Measurements from ENCODE around the gene TCERG1L. TPM values are rescaled to one million over a fixed set of nuclear protein-coding genes. Genes with fewer than 3 reads are reported as not detected.

Gene TCERG1L
- total RNA-seq, 2 donors from 2014 or later: not detected

DNA sequence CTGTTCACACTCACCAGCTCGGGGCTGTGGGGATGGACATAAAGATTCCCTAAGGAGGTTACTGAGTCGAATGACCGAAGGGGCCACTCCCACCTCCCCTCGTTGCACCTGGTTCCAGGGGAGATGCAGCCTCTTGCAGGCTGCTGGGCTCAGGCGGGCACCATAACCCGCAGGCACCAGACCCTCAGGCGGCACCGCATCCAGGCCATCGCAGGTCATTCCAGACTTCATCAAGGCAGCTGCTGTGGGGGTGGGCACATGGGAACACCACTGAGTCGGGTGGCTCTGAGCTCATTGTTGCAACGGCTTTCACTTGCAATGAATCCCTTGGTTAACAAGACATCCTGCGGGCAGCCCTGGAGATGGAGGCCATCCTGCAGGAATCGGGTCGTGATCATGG is 221.7 kb downstream of the TCERG1L start:
- DNase-seq (ENCODE audit: low spot score) (no peak), ATAC-seq (ENCODE audit: insufficient number of reproducible peaks, low FRiP score, low read depth) (no peak)
- no peak for TF ChIP-seq CTCF (IDR thresholded peaks at IDR 0.05)
- no peak overlapping the region for H3K27ac ChIP-seq
- H3K9me3 ChIP-seq: no peaks in the 10 kb centered on the region
- H3K4me3 ChIP-seq: no peak overlapping the region
- H3K27me3 ChIP-seq (replicated peaks; ENCODE audit: insufficient read depth): no peaks in the 10 kb centered on the region
- H3K36me3 ChIP-seq: no peaks in the 10 kb centered on the region
- no peaks in the 10 kb centered on the region for H3K4me1 ChIP-seq (ENCODE audit: control insufficient read depth in 1 of 2, low read depth in 2 of 2)

- Histone ChIP-seq H3K27ac (no peak overlapping the region), H3K4me3 (no peak overlapping the region), H3K9me3 (no peaks in the 10 kb centered on the region), H3K36me3 (no peaks in the 10 kb centered on the region), H3K27me3 (replicated peaks; ENCODE audit: insufficient read depth) (no peaks in the 10 kb centered on the region), H3K4me1 (ENCODE audit: control insufficient read depth in 1 of 2, low read depth in 2 of 2) (no peaks in the 10 kb centered on the region)
- DNase-seq (ENCODE audit: low spot score) (no peak), ATAC-seq (ENCODE audit: insufficient number of reproducible peaks, low FRiP score, low read depth) (no peak)
- TF ChIP-seq CTCF (IDR thresholded peaks at IDR 0.05): no peak
Measured at GRCh38 chr10:131089150-131089549, 222.4 kb downstream of the TCERG1L start.

DNA sequence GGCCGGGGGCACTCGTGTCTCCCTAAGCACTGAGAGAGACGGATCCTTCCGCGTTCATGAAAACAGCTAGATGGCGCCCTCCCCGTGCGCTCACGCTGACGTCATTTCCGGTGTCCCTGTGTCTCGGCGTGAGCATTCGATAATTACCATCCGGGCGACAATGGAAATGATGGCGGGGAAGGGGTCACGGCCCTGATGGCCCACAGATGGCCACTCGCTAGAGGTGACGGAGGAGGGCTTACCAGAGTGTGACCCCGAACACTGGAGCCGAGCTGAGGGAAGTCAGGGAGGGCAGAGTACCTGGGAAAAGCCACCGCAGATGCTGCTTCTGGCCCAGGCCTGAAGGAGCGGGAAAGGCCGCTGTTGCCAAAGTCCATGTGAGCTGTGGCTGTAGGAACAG is 222.9 kb downstream of the TCERG1L start:
- Histone ChIP-seq H3K4me3 (no peak overlapping the region), H3K27me3 (replicated peaks; ENCODE audit: insufficient read depth) (no peaks in the 10 kb centered on the region), H3K36me3 (no peaks in the 10 kb centered on the region), H3K27ac (no peak overlapping the region), H3K4me1 (ENCODE audit: control insufficient read depth in 1 of 2, low read depth in 2 of 2) (no peaks in the 10 kb centered on the region), H3K9me3 (no peaks in the 10 kb centered on the region)
- no peak for DNase-seq (ENCODE audit: low spot score)
- TF ChIP-seq CTCF (IDR thresholded peaks at IDR 0.05): no peak
- no peak for ATAC-seq (ENCODE audit: insufficient number of reproducible peaks, low FRiP score, low read depth)

DNA sequence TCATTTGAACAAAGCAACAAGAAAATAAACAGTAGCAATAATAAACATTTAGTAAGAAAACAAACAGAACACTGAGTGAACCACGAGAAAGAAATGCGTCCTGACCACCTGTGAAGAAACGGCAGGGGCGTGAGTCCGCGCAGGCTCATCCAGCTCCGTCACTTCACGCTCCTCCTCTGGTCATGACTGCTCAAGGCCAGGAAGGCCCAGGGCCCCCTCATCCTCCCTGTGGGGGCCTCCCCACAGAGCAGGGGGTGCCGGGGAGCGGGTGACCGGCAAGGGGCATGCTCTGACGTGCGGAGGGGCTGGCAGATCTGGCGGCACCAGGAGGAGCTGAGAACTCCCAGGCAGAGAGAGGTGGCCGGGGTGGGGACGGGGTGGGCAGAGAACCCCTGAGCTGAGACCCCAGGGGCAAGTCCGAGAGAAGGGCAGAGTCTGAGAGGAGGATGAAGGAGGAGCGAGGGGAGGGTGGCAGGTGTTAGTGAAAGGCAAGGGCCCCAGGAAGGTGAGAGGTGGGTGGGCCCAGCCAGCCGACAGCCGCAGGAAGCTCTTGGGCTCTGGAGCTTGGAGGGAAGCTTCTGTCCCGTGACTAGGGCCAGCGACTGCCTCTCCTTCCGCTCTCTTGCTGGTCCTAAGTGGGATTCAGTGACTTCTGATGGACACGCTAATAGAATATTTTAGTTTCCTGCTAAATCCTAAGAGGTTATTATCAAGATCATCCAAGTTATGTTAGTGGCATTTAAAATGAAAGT is 223.9 kb downstream of the TCERG1L start:
- Histone ChIP-seq H3K9me3 (no peaks in the 10 kb centered on the region), H3K4me3 (no peak overlapping the region), H3K36me3 (no peaks in the 10 kb centered on the region), H3K27me3 (replicated peaks; ENCODE audit: insufficient read depth) (no peaks in the 10 kb centered on the region), H3K4me1 (ENCODE audit: control insufficient read depth in 1 of 2, low read depth in 2 of 2) (no peaks in the 10 kb centered on the region), H3K27ac (no peak overlapping the region)
- no peak for ATAC-seq (ENCODE audit: insufficient number of reproducible peaks, low FRiP score, low read depth)
- DNase-seq (ENCODE audit: low spot score): no peak
- no peak for TF ChIP-seq CTCF (IDR thresholded peaks at IDR 0.05)

- Histone ChIP-seq H3K9me3 (no peaks in the 10 kb centered on the region), H3K36me3 (no peaks in the 10 kb centered on the region), H3K4me1 (ENCODE audit: control insufficient read depth in 1 of 2, low read depth in 2 of 2) (no peaks in the 10 kb centered on the region), H3K27me3 (replicated peaks; ENCODE audit: insufficient read depth) (no peaks in the 10 kb centered on the region), H3K4me3 (no peak overlapping the region), H3K27ac (no peak overlapping the region)
- no peak for TF ChIP-seq CTCF (IDR thresholded peaks at IDR 0.05)
- DNase-seq (ENCODE audit: low spot score) (no peak), ATAC-seq (ENCODE audit: insufficient number of reproducible peaks, low FRiP score, low read depth) (no peak)
Measured at GRCh38 chr10:131086511-131086910, 225.0 kb downstream of the TCERG1L start.

Measured in thoracic aorta (tissue), 2 donors.